HepG2 (cell line): Measurements from ENCODE around the gene CRADD. TPM values are rescaled to one million over a fixed set of nuclear protein-coding genes. Genes with fewer than 3 reads are reported as not detected.

Experiments
- ATM ChIP-seq: fragments of 450-650 bp; IDR thresholded peaks from 2 replicates; pipeline ENCODE4 v1.7.1; 2017; ENCODE audit warnings: mild to moderate bottlenecking, borderline replicate concordance
- DR1 ChIP-seq: sonication (generic); formaldehyde crosslinking; IDR thresholded peaks from 2 replicates; pipeline ENCODE4 v1.8.0; 2021; ENCODE audit warnings: mild to moderate bottlenecking, missing genetic modification reagents, inconsistent platforms
- EEA1 ChIP-seq: sonication (generic); formaldehyde crosslinking; IDR thresholded peaks from 2 replicates; pipeline ENCODE4 v1.5.1; 2020; ENCODE audit warnings: mild to moderate bottlenecking, missing genetic modification reagents, borderline replicate concordance
- HIVEP1 ChIP-seq: sonication (generic); formaldehyde crosslinking; IDR thresholded peaks from 2 replicates; pipeline ENCODE4 v1.4.0; 2020; ENCODE audit warnings: mild to moderate bottlenecking, missing genetic modification reagents
- MEIS2 ChIP-seq: sonication (generic); formaldehyde crosslinking; IDR thresholded peaks from 2 replicates; pipeline ENCODE4 v1.9.0; 2021; ENCODE audit warnings: mild to moderate bottlenecking, missing genetic modification reagents
- PPARG ChIP-seq: conservative IDR thresholded peaks from 2 replicates; pipeline ENCODE4 v1.6.1; 2016; ENCODE audit warnings: missing biosample characterization, missing genetic modification reagents
- ZC3H13 ChIP-seq: sonication (generic); formaldehyde crosslinking; IDR thresholded peaks from 2 replicates; pipeline ENCODE4 v1.8.1; 2023; ENCODE audit warnings: mild to moderate bottlenecking, missing genetic modification reagents, moderate library complexity
- ZMYM3 ChIP-seq: sonication (generic); formaldehyde crosslinking; IDR thresholded peaks from 2 replicates; pipeline ENCODE4 v1.5.1; 2020; ENCODE audit warnings: mild to moderate bottlenecking, missing genetic modification reagents
- ZNF337 ChIP-seq: sonication (generic); formaldehyde crosslinking; IDR thresholded peaks from 2 replicates; pipeline ENCODE4 v1.5.1; 2020; ENCODE audit warnings: missing genetic modification reagents, low read depth, mild to moderate bottlenecking, borderline replicate concordance
- ZNF343 ChIP-seq: sonication (generic); formaldehyde crosslinking; IDR thresholded peaks from 2 replicates; pipeline ENCODE4 v1.4.0; 2020; ENCODE audit warnings: mild to moderate bottlenecking, missing genetic modification reagents
- ZNF644 ChIP-seq: IDR thresholded peaks from 2 replicates; pipeline ENCODE4 v1.6.1; 2016; ENCODE audit warnings: low read depth
- ZSCAN21 ChIP-seq: sonication (generic); formaldehyde crosslinking; IDR thresholded peaks from 2 replicates; pipeline ENCODE4 v1.8.0; 2022; ENCODE audit warnings: mild to moderate bottlenecking, missing genetic modification reagents, moderate library complexity, borderline replicate concordance
- ZSCAN30 ChIP-seq: sonication (generic); formaldehyde crosslinking; IDR thresholded peaks from 2 replicates; pipeline ENCODE4 v1.5.0; 2020; ENCODE audit warnings: mild to moderate bottlenecking, missing genetic modification reagents
- polyA plus RNA-seq, 8 experiments: library from polyadenylated mRNA; depleted of rRNA in 3 of 8; stranded (reverse) in 7 of 8; unstranded in 1 of 8; fragments of >200 nt; fragmentation: Illumina TruSeq in 4 of 8; extraction: Trizol in 4 of 8; gene quantifications; 2 replicates each; pipeline versions ENCODE4 v1.2.1 to v1.2.3, GENCODE V29; 2011 to 2016; ENCODE audit warnings: low read depth in 4 of 8, missing spikeins in 1 of 8, mixed read lengths in 1 of 8; ENCODE audit not compliant: insufficient read depth in 1 of 8
- total RNA-seq, 5 experiments: library from RNA; depleted of rRNA; stranded (reverse); fragments of >200 nt; fragmentation: Illumina TruSeq; extraction: Trizol; gene quantifications; 2 replicates each; pipeline ENCODE4 v1.2.3, GENCODE V29; 2016; ENCODE audit warnings: low read depth in 1 of 5
- TF ChIP-seq, protein P1 (sequence below): sonication (generic); IDR thresholded peaks from 2 replicates; pipeline ENCODE4 v1.6.1; 2016; ENCODE audit warnings: low read depth, borderline replicate concordance
- TF ChIP-seq, protein P2 (sequence below): sonication (generic); formaldehyde crosslinking; IDR thresholded peaks from 2 replicates; pipeline ENCODE4 v1.5.0; 2020; ENCODE audit warnings: mild to moderate bottlenecking, missing genetic modification reagents
- TF ChIP-seq, protein P3 (sequence below): sonication (generic); formaldehyde crosslinking; IDR thresholded peaks from 2 replicates; pipeline ENCODE4 v1.4.0; 2020; ENCODE audit warnings: mild to moderate bottlenecking, missing genetic modification reagents
- TF ChIP-seq, protein P4 (sequence below): sonication (generic); formaldehyde crosslinking; IDR thresholded peaks from 2 replicates; pipeline ENCODE4 v1.4.0; 2020; ENCODE audit warnings: mild to moderate bottlenecking, missing genetic modification reagents
- TF ChIP-seq, protein P5 (sequence below): sonication (generic); formaldehyde crosslinking; IDR thresholded peaks from 2 replicates; pipeline ENCODE4 v1.4.0; 2020; ENCODE audit warnings: mild to moderate bottlenecking, missing genetic modification reagents
- TF ChIP-seq, protein P6 (sequence below): IDR thresholded peaks from 2 replicates; pipeline ENCODE4 v1.6.1; 2016; ENCODE audit warnings: mild to moderate bottlenecking, missing biosample characterization, missing genetic modification reagents
- TF ChIP-seq, protein P7 (sequence below): sonication (generic); formaldehyde crosslinking; IDR thresholded peaks from 2 replicates; pipeline ENCODE4 v1.4.0; 2020; ENCODE audit warnings: missing genetic modification reagents

CRADD gene
- total and polyA plus RNA-seq, 2 of the 13 experiments (the other 11 are each of a cell fraction or from before 2014, with no cell fraction given), result 12.4 to 18.8 TPM

DNA sequence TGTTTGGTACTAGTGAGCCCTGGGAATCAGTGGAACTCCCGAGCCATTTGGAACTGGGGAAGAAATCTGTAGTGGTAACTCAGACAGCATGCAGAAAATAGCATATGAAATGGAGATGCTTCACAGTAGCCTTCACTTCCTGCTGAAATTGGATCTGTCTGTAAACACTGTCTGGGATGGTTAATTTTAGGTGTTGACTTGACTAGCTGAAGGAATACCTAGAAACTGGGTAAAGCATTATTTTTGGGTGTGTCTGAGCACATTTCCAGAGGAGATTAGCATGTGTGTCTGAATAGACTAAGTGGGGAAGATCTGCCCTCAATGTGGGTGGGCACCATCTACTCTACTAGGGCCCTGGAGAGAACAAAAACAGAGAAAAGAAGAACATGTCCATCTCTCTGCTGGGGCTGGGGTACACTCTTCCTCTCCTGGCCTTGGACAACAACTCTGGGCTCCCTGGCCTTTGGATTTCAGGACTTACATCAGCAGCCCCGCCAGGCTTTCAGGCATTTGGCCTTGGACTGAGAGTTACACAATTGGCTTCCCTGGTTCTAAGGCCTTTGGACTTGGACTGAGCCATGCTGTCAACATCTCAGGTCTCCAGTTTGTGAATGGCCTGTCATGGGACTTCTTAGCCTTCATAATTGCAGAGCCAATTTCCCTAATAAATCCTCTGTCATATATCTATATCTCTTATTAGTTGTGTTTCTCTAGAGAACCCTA lies 14.0 kb upstream of the CRADD start (continued):
- TF ChIP-seq ZNF343 (CRISPR knock-in tag), result peak; percentile 72; the same call in 1 of the 2 replicates
- TF ChIP-seq ZNF337, result no peak
- TF ChIP-seq ZSCAN30 (CRISPR knock-in tag), result no peak
- TF ChIP-seq, protein P1, sequence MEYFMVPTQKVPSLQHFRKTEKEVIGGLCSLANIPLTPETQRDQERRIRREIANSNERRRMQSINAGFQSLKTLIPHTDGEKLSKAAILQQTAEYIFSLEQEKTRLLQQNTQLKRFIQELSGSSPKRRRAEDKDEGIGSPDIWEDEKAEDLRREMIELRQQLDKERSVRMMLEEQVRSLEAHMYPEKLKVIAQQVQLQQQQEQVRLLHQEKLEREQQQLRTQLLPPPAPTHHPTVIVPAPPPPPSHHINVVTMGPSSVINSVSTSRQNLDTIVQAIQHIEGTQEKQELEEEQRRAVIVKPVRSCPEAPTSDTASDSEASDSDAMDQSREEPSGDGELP, result peak; percentile 49; the same call in 1 of the 2 replicates
- 0 out of 2 replicates have a peak, but pooled peaks have one; percentile 20 for TF ChIP-seq ZSCAN21
- TF ChIP-seq ZC3H13 (CRISPR knock-in tag), result no peak
- TF ChIP-seq, protein P2, sequence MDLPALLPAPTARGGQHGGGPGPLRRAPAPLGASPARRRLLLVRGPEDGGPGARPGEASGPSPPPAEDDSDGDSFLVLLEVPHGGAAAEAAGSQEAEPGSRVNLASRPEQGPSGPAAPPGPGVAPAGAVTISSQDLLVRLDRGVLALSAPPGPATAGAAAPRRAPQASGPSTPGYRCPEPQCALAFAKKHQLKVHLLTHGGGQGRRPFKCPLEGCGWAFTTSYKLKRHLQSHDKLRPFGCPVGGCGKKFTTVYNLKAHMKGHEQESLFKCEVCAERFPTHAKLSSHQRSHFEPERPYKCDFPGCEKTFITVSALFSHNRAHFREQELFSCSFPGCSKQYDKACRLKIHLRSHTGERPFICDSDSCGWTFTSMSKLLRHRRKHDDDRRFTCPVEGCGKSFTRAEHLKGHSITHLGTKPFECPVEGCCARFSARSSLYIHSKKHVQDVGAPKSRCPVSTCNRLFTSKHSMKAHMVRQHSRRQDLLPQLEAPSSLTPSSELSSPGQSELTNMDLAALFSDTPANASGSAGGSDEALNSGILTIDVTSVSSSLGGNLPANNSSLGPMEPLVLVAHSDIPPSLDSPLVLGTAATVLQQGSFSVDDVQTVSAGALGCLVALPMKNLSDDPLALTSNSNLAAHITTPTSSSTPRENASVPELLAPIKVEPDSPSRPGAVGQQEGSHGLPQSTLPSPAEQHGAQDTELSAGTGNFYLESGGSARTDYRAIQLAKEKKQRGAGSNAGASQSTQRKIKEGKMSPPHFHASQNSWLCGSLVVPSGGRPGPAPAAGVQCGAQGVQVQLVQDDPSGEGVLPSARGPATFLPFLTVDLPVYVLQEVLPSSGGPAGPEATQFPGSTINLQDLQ (CRISPR knock-in tag), result no peak
- TF ChIP-seq ZNF644 (CRISPR knock-in tag), result peak; percentile 100
- TF ChIP-seq, protein P3, sequence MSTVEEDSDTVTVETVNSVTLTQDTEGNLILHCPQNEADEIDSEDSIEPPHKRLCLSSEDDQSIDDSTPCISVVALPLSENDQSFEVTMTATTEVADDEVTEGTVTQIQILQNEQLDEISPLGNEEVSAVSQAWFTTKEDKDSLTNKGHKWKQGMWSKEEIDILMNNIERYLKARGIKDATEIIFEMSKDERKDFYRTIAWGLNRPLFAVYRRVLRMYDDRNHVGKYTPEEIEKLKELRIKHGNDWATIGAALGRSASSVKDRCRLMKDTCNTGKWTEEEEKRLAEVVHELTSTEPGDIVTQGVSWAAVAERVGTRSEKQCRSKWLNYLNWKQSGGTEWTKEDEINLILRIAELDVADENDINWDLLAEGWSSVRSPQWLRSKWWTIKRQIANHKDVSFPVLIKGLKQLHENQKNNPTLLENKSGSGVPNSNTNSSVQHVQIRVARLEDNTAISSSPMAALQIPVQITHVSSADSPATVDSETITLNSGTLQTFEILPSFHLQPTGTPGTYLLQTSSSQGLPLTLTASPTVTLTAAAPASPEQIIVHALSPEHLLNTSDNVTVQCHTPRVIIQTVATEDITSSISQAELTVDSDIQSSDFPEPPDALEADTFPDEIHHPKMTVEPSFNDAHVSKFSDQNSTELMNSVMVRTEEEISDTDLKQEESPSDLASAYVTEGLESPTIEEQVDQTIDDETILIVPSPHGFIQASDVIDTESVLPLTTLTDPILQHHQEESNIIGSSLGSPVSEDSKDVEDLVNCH (CRISPR knock-in tag), result no peak
- peak; percentile 72 for TF ChIP-seq PPARG (CRISPR knock-in tag)
- peak; percentile 80 for TF ChIP-seq MEIS2
- TF ChIP-seq, protein P4, sequence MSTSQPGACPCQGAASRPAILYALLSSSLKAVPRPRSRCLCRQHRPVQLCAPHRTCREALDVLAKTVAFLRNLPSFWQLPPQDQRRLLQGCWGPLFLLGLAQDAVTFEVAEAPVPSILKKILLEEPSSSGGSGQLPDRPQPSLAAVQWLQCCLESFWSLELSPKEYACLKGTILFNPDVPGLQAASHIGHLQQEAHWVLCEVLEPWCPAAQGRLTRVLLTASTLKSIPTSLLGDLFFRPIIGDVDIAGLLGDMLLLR (CRISPR knock-in tag), result no peak
- TF ChIP-seq ZMYM3 (CRISPR knock-in tag), result peak; percentile 91
- TF ChIP-seq, protein P5, sequence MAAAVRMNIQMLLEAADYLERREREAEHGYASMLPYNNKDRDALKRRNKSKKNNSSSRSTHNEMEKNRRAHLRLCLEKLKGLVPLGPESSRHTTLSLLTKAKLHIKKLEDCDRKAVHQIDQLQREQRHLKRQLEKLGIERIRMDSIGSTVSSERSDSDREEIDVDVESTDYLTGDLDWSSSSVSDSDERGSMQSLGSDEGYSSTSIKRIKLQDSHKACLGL (CRISPR knock-in tag), result 0 out of 2 replicates have a peak, but pooled peaks have one; percentile 38
- TF ChIP-seq, protein P6, sequence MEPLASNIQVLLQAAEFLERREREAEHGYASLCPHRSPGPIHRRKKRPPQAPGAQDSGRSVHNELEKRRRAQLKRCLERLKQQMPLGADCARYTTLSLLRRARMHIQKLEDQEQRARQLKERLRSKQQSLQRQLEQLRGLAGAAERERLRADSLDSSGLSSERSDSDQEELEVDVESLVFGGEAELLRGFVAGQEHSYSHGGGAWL (CRISPR knock-in tag), result no peak
- no peak for TF ChIP-seq DR1 (CRISPR knock-in tag)
- no peak for TF ChIP-seq EEA1 (CRISPR knock-in tag)
- TF ChIP-seq HIVEP1 (CRISPR knock-in tag), result 0 out of 2 replicates have a peak, but pooled peaks have one; percentile 47
- peak; percentile 57; the same call in 1 of the 2 replicates for TF ChIP-seq ATM
- TF ChIP-seq, protein P7, sequence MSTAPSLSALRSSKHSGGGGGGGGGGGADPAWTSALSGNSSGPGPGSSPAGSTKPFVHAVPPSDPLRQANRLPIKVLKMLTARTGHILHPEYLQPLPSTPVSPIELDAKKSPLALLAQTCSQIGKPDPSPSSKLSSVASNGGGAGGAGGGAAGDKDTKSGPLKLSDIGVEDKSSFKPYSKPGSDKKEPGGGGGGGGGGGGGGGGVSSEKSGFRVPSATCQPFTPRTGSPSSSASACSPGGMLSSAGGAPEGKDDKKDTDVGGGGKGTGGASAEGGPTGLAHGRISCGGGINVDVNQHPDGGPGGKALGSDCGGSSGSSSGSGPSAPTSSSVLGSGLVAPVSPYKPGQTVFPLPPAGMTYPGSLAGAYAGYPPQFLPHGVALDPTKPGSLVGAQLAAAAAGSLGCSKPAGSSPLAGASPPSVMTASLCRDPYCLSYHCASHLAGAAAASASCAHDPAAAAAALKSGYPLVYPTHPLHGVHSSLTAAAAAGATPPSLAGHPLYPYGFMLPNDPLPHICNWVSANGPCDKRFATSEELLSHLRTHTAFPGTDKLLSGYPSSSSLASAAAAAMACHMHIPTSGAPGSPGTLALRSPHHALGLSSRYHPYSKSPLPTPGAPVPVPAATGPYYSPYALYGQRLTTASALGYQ (CRISPR knock-in tag), result peak; percentile 65; the same call in 1 of the 2 replicates
